ENCODE results near the gene MEA1.
A peak's percentile ranks its signal among the peaks of the same experiment; 100 is the strongest.

The MEA1 gene

GRCh38 chr6:43038727-43039126 is 25.0 kb upstream of the MEA1 start:
- DNase-seq (ENCODE audit: low spot score): no peak

- no peak for DNase-seq (ENCODE audit: low spot score)
Measured at GRCh38 chr6:43037706-43038105, 24.0 kb upstream of the MEA1 start.

- no peak for DNase-seq (ENCODE audit: low spot score)
Measured at GRCh38 chr6:43037197-43037596, 23.5 kb upstream of the MEA1 start.

GRCh38 chr6:43036712-43037111 is 23.0 kb upstream of the MEA1 start:
- no peak for DNase-seq (ENCODE audit: low spot score)

- no peak for DNase-seq (ENCODE audit: low spot score)
Measured at GRCh38 chr6:43035495-43036194, 21.9 kb upstream of the MEA1 start.

- DNase-seq (ENCODE audit: low spot score): no peak
Measured at GRCh38 chr6:43034190-43034525, 20.4 kb upstream of the MEA1 start.

- no peak for DNase-seq (ENCODE audit: low spot score)
Measured at GRCh38 chr6:43033496-43034189, 19.9 kb upstream of the MEA1 start.

GRCh38 chr6:43032326-43032725 is 18.6 kb upstream of the MEA1 start:
- no peak for DNase-seq (ENCODE audit: low spot score)

GRCh38 chr6:43029120-43029519 is 15.4 kb upstream of the MEA1 start:
- DNase-seq (ENCODE audit: low spot score): no peak

- no peak for DNase-seq (ENCODE audit: low spot score)
Measured at GRCh38 chr6:43026365-43026764, 12.6 kb upstream of the MEA1 start.

GRCh38 chr6:43024436-43024835 is 10.7 kb upstream of the MEA1 start:
- DNase-seq (ENCODE audit: low spot score): no peak

GRCh38 chr6:43021270-43022047 is 7.7 kb upstream of the MEA1 start, which contains the start of gene RRP36:
Gene RRP36 (plus strand): TSS chr6:43021623. CDS start chr6:43021655, 32 bp downstream.
- DNase-seq (ENCODE audit: low spot score): peak; percentile 78

- DNase-seq (ENCODE audit: low spot score): no peak
Measured at GRCh38 chr6:43020847-43021246, 7.1 kb upstream of the MEA1 start.

- no peak for DNase-seq (ENCODE audit: low spot score)
Measured at GRCh38 chr6:43020052-43020705, 6.4 kb upstream of the MEA1 start.

GRCh38 chr6:43019152-43019551 is 5.4 kb upstream of the MEA1 start:
- DNase-seq (ENCODE audit: low spot score): no peak

- DNase-seq (ENCODE audit: low spot score): no peak
Measured at GRCh38 chr6:43016943-43017334, 3.2 kb upstream of the MEA1 start.

GRCh38 chr6:43016176-43016942 is 2.6 kb upstream of the MEA1 start:
- DNase-seq (ENCODE audit: low spot score): no peak

- DNase-seq (ENCODE audit: low spot score): peak; percentile 27
Measured at GRCh38 chr6:43014434-43014909, 726 bp upstream of the MEA1 start.

GRCh38 chr6:43013097-43013842 is 476 bp downstream of the MEA1 start:
- DNase-seq (ENCODE audit: low spot score): peak; percentile 9

GRCh38 chr6:43012364-43012763 is 1.4 kb downstream of the MEA1 start:
- DNase-seq (ENCODE audit: low spot score): no peak

GRCh38 chr6:43011207-43011606 is 2.5 kb downstream of the MEA1 start:
- no peak for DNase-seq (ENCODE audit: low spot score)
